SK-N-SH (cell line): ENCODE data around the gene ROR2. TPM values are rescaled to one million over a fixed set of nuclear protein-coding genes. Genes with fewer than 3 reads are reported as not detected.

Experiments
- CTCF ChIA-PET: fragments of 300-600, 350-600 bp; formaldehyde crosslinking; extraction: SDS; loops from one replicate; lab custom pipeline; 2021; lab: Yijun Ruan, JAX
- POLR2A ChIA-PET: fragments of 350-600 bp; sonication (Branson Sonifier 250); formaldehyde crosslinking; extraction: SDS; loops from one replicate; lab custom pipeline; 2020; ENCODE audit warnings: antibody characterized with exemption, inconsistent platforms; lab: Yijun Ruan, JAX
- DNase-seq: peaks from one replicate; pipeline ENCODE4 v3.0.0; 2012
- H2AFZ ChIP-seq: fragments of 200-600 bp; sonication (generic); 2 replicates; pipeline ENCODE4 v1.8.1; 2016; ENCODE audit warnings: antibody characterized with exemption, mild to moderate bottlenecking, low read depth
- H3F3A ChIP-seq: fragments of 200-600 bp; sonication (generic); replicated peaks from 2 replicates; pipeline ENCODE3; 2016; ENCODE audit warnings: antibody characterized with exemption, mild to moderate bottlenecking; ENCODE audit not compliant: insufficient read depth
- H3K27ac ChIP-seq, 2 experiments: fragments of 200-500 bp in 1 of 2; fragments of 200-600 bp in 1 of 2; sonication (Bioruptor generic) in 1 of 2; sonication (generic), shearing (Covaris generic) in 1 of 2; 2 replicates each; pipeline versions ENCODE4 v1.5.1 to v1.6.1; 2014 to 2016; ENCODE audit warnings: low read depth in 2 of 2, inconsistent platforms in 1 of 2, low read length in 1 of 2, mild to moderate bottlenecking in 1 of 2, mixed read lengths in 1 of 2
- H3K27me3 ChIP-seq: fragments of 200-600 bp; sonication (generic), shearing (Covaris generic); 2 replicates; pipeline ENCODE4 v1.6.1; 2016; ENCODE audit warnings: mixed run types; ENCODE audit not compliant: insufficient read depth
- H3K36me3 ChIP-seq, 2 experiments: fragments of 200-500 bp in 1 of 2; fragments of 200-600 bp in 1 of 2; sonication (Bioruptor generic) in 1 of 2; sonication (generic) in 1 of 2; replicated peaks in 1 of 2; 2 replicates each; pipeline versions ENCODE3 to v1.5.1; 2014 to 2016; ENCODE audit warnings: low read length in 1 of 2, mild to moderate bottlenecking in 1 of 2; ENCODE audit not compliant: insufficient read depth in 2 of 2, control insufficient read depth in 1 of 2
- H3K4me1 ChIP-seq, 2 experiments: fragments of 200-500 bp in 1 of 2; fragments of 200-600 bp in 1 of 2; sonication (Bioruptor generic) in 1 of 2; sonication (generic), shearing (Covaris generic) in 1 of 2; 2 replicates each; pipeline versions ENCODE4 v1.5.1 to v1.6.1; 2014 to 2016; ENCODE audit warnings: low read depth in 1 of 2, low read length in 1 of 2, mixed run types in 1 of 2; ENCODE audit not compliant: insufficient read depth in 2 of 2, control insufficient read depth in 1 of 2
- H3K4me2 ChIP-seq: fragments of 200-600 bp; sonication (generic), shearing (Covaris generic); 2 replicates; pipeline ENCODE4 v1.6.1; 2017; ENCODE audit warnings: mixed run types
- H3K4me3 ChIP-seq, 2 experiments: fragments of 200-500 bp in 1 of 2; fragments of 200-600 bp in 1 of 2; sonication (Bioruptor generic) in 1 of 2; sonication (generic), shearing (Covaris generic) in 1 of 2; 2 replicates each; pipeline versions ENCODE4 v1.5.1 to v1.8.1; 2014 to 2016; ENCODE audit warnings: low read depth in 2 of 2, inconsistent platforms in 1 of 2, low read length in 1 of 2, mild to moderate bottlenecking in 1 of 2, mixed read lengths in 1 of 2, moderate library complexity in 1 of 2
- H3K79me2 ChIP-seq: fragments of 200-600 bp; sonication (generic); 2 replicates; pipeline ENCODE4 v1.8.1; 2017; ENCODE audit warnings: mild to moderate bottlenecking; ENCODE audit not compliant: insufficient read depth
- H3K9ac ChIP-seq: fragments of 200-600 bp; sonication (generic); 2 replicates; pipeline ENCODE4 v1.6.1; 2017; ENCODE audit warnings: mixed run types
- H3K9me2 ChIP-seq: fragments of 200-600 bp; sonication (generic); 2 replicates; pipeline ENCODE4 v1.6.1; 2017; ENCODE audit warnings: mixed run types
- H3K9me3 ChIP-seq: fragments of 200-600 bp; sonication (generic); 2 replicates; pipeline ENCODE4 v1.6.1; 2017; ENCODE audit warnings: mixed run types, mild to moderate bottlenecking, moderate library complexity
- H4K20me1 ChIP-seq: fragments of 200-600 bp; sonication (generic); 2 replicates; pipeline ENCODE4 v1.6.1; 2017; ENCODE audit warnings: mild to moderate bottlenecking, mixed run types; ENCODE audit not compliant: insufficient read depth
- ELF1 ChIP-seq: IDR thresholded peaks from 2 replicates; pipeline ENCODE4 v1.4.0; 2012
- EP300 ChIP-seq, 2 experiments: IDR thresholded peaks; 2 replicates each; pipeline versions ENCODE4 v1.4.0 to v1.6.1; 2012; ENCODE audit warnings: borderline replicate concordance in 1 of 2, low read depth in 1 of 2, low read length in 1 of 2
- EZH2phosphoT487 ChIP-seq: fragments of 200-600 bp; sonication (generic); IDR thresholded peaks from 2 replicates; pipeline ENCODE4 v1.6.1; 2017; ENCODE audit warnings: low read depth, mixed run types, mild to moderate bottlenecking, antibody characterized with exemption, moderate library complexity, borderline replicate concordance
- FOXJ3 ChIP-seq: sonication (generic); formaldehyde crosslinking; IDR thresholded peaks from 2 replicates; pipeline ENCODE4 v1.5.1; 2020; ENCODE audit warnings: mild to moderate bottlenecking, missing genetic modification reagents
- GABPA ChIP-seq: IDR thresholded peaks from 2 replicates; pipeline ENCODE4 v1.4.0; 2012; ENCODE audit warnings: low read depth, mild to moderate bottlenecking
- GATA2 ChIP-seq: sonication (generic); formaldehyde crosslinking; IDR thresholded peaks from 2 replicates; pipeline ENCODE4 v1.5.0; 2020; ENCODE audit warnings: mild to moderate bottlenecking, missing genetic modification reagents
- JUND ChIP-seq: IDR thresholded peaks from 2 replicates; pipeline ENCODE4 v1.4.0; 2012
- MEF2A ChIP-seq: IDR thresholded peaks from 2 replicates; pipeline ENCODE4 v1.4.0; 2012; ENCODE audit warnings: low read depth, borderline replicate concordance
- MXI1 ChIP-seq: IDR thresholded peaks from 2 replicates; pipeline ENCODE4 v1.6.1; 2012; ENCODE audit warnings: mild to moderate bottlenecking, low read depth, low read length, improper control_type of control experiment
- NFIC ChIP-seq: IDR thresholded peaks from 2 replicates; pipeline ENCODE4 v1.4.0; 2012; ENCODE audit warnings: borderline replicate concordance
- RAD21 ChIP-seq: IDR thresholded peaks from 2 replicates; pipeline ENCODE4 v1.6.1; 2012; ENCODE audit warnings: mild to moderate bottlenecking, low read length
- RCOR1 ChIP-seq: fragments of 150-350 bp; IDR thresholded peaks from 2 replicates; pipeline ENCODE4 v1.6.1; 2017; ENCODE audit warnings: antibody characterized with exemption, low read length
- REST ChIP-seq: IDR thresholded peaks from 2 replicates; pipeline ENCODE4 v1.6.1; 2012; ENCODE audit warnings: mild to moderate bottlenecking, low read depth, low read length, moderate library complexity
- RXRA ChIP-seq: IDR thresholded peaks from 2 replicates; pipeline ENCODE4 v1.4.0; 2012; ENCODE audit warnings: low read depth, mild to moderate bottlenecking, borderline replicate concordance
- TCF12 ChIP-seq: IDR thresholded peaks from 2 replicates; pipeline ENCODE4 v1.4.0; 2012
- TEAD4 ChIP-seq: IDR thresholded peaks from 2 replicates; pipeline ENCODE4 v1.4.0; 2012; ENCODE audit warnings: mild to moderate bottlenecking, borderline replicate concordance; ENCODE audit not compliant: insufficient read depth
- USF2 ChIP-seq: fragments of 150-350 bp; IDR thresholded peaks from 2 replicates; pipeline ENCODE4 v1.6.1; 2017; ENCODE audit warnings: antibody characterized with exemption, low read length, low read depth, borderline replicate concordance
- YY1 ChIP-seq: IDR thresholded peaks from 2 replicates; pipeline ENCODE4 v1.4.0; 2012; ENCODE audit warnings: low read depth, mild to moderate bottlenecking
- WGBS: methylation state at CpG from one replicate; pipeline ENCODE4 v1.1.6; 2017; ENCODE audit warnings: low lambda C conversion rate; 5-methylcytosine and 5-hydroxymethylcytosine counted together
- polyA plus RNA-seq, 3 experiments: library from polyadenylated mRNA; depleted of rRNA; stranded (reverse); fragments of >200 nt; gene quantifications; 2 replicates each; pipeline ENCODE4 v1.2.3, GENCODE V29; 2012
- TF ChIP-seq, protein P1 (sequence below): fragments of 150-350 bp; IDR thresholded peaks from 2 replicates; pipeline ENCODE4 v1.6.1; 2016; ENCODE audit warnings: mild to moderate bottlenecking, low read depth, low read length
- TF ChIP-seq, protein P2 (sequence below): fragments of 200-600 bp; sonication (generic); IDR thresholded peaks from 2 replicates; pipeline ENCODE4 v1.6.1; 2017; ENCODE audit warnings: antibody characterized with exemption, mild to moderate bottlenecking, moderate library complexity

ROR2 gene
- polyA plus RNA-seq, 1 of the 3 experiments (the other 2 are of a cell fraction): 0.43 TPM

GRCh38 chr9:91755761-91756509 is 194.1 kb downstream of the ROR2 start:
- no peak overlapping the region for H3K4me3 ChIP-seq
- TF ChIP-seq EP300 (IDR thresholded peaks at IDR 0.05; ENCODE audit: borderline replicate concordance in 1 of 2, low read depth in 1 of 2, low read length in 1 of 2) (no peak), TEAD4 (no peak), MEF2A (no peak), EZH2phosphoT487 (no peak), YY1 (no peak), RCOR1 (no peak)
- TF ChIP-seq, all 33 proteins: peak for 0
- Histone ChIP-seq H3F3A (no peaks in the 10 kb centered on the region), H2AFZ (no peak overlapping the region), H3K9me3 (no peaks in the 10 kb centered on the region), H3K27ac (no peak overlapping the region), H4K20me1 (no peaks in the 10 kb centered on the region), H3K4me2 (no peak overlapping the region), H3K79me2 (no peaks in the 10 kb centered on the region), H3K4me1 (peaks cover 0 to 9% of the 10 kb centered on the region in 2 experiments; a peak in 1 of 4 replicates), H3K36me3 (no peaks in the 10 kb centered on the region), H3K9ac (no peak overlapping the region), H3K9me2 (no peaks in the 10 kb centered on the region), H3K27me3 (no peaks in the 10 kb centered on the region)
- DNase-seq: no peak
- 68% methylated on average over 16 of the region's 16 CpGs for WGBS
- CTCF ChIA-PET: interaction anchor here (0.7 to 30.4 kb wide), 4 partner anchors 15 to 196 kb away, joined by 3 to 495 read pairs (median 4); partner anchors contain the start of gene ROR2
- POLR2A ChIA-PET: no interaction called here

- no peak for DNase-seq
- Histone ChIP-seq H3K27ac (no peak overlapping the region), H3K9ac (no peak overlapping the region)
- TF ChIP-seq NFIC (no peak), USF2 (no peak), EZH2phosphoT487 (no peak), GATA2 (no peak), MEF2A (no peak), RAD21 (no peak), FOXJ3 (no peak), MXI1 (no peak), TCF12 (no peak), GABPA (no peak), REST (no peak), RXRA (no peak), JUND (no peak), ELF1 (no peak), RCOR1 (no peak)
- TF ChIP-seq, protein P1, sequence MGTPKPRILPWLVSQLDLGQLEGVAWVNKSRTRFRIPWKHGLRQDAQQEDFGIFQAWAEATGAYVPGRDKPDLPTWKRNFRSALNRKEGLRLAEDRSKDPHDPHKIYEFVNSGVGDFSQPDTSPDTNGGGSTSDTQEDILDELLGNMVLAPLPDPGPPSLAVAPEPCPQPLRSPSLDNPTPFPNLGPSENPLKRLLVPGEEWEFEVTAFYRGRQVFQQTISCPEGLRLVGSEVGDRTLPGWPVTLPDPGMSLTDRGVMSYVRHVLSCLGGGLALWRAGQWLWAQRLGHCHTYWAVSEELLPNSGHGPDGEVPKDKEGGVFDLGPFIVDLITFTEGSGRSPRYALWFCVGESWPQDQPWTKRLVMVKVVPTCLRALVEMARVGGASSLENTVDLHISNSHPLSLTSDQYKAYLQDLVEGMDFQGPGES: no peak
- TF ChIP-seq, protein P2, sequence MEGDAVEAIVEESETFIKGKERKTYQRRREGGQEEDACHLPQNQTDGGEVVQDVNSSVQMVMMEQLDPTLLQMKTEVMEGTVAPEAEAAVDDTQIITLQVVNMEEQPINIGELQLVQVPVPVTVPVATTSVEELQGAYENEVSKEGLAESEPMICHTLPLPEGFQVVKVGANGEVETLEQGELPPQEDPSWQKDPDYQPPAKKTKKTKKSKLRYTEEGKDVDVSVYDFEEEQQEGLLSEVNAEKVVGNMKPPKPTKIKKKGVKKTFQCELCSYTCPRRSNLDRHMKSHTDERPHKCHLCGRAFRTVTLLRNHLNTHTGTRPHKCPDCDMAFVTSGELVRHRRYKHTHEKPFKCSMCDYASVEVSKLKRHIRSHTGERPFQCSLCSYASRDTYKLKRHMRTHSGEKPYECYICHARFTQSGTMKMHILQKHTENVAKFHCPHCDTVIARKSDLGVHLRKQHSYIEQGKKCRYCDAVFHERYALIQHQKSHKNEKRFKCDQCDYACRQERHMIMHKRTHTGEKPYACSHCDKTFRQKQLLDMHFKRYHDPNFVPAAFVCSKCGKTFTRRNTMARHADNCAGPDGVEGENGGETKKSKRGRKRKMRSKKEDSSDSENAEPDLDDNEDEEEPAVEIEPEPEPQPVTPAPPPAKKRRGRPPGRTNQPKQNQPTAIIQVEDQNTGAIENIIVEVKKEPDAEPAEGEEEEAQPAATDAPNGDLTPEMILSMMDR: no peak
Measured at GRCh38 chr9:91753711-91754110, 196.3 kb downstream of the ROR2 start.

More at GRCh38 chr9:91753711-91754110, 196.3 kb downstream of the ROR2 start:
- Histone ChIP-seq H3K27me3 (peaks cover 5% of the 10 kb centered on the region; the same call in 1 of the 2 replicates), H3K4me1 (peaks cover 0 to 16% of the 10 kb centered on the region in 2 experiments; a peak in 1 of 4 replicates), H3K4me2 (no peak overlapping the region), H3K4me3 (no peak overlapping the region), H3K9me3 (no peaks in the 10 kb centered on the region), H3K9me2 (no peaks in the 10 kb centered on the region), H4K20me1 (no peaks in the 10 kb centered on the region), H3K36me3 (no peaks in the 10 kb centered on the region), H3F3A (no peaks in the 10 kb centered on the region), H3K79me2 (no peaks in the 10 kb centered on the region), H2AFZ (no peak overlapping the region)
- ChIA-PET CTCF (interaction anchor here (30.4 kb wide), 1 partner anchor 198 kb away, joined by 495 read pairs; the partner anchor contains the start of gene ROR2), POLR2A (no interaction called here)
- 42% methylated on average over 2 of the region's 2 CpGs for WGBS
